Hindlimb muscle (tissue), 1 donor: ENCODE measurements around the gene CASP10. TPM values are rescaled to one million over a fixed set of nuclear protein-coding genes. Genes with fewer than 3 reads are reported as not detected.

Experiments
- DNase-seq: peaks from one replicate; pipeline ENCODE4 v3.0.0-alpha.2; 2013
- polyA plus RNA-seq: library from polyadenylated mRNA; unstranded; fragments of 120-200 nt; gene quantifications from one replicate; pipeline ENCODE4 v1.2.1, GENCODE V29; 2013; ENCODE audit not compliant: insufficient read length

CASP10 gene
- polyA plus RNA-seq, 1 donor: 7.0 TPM

DNA sequence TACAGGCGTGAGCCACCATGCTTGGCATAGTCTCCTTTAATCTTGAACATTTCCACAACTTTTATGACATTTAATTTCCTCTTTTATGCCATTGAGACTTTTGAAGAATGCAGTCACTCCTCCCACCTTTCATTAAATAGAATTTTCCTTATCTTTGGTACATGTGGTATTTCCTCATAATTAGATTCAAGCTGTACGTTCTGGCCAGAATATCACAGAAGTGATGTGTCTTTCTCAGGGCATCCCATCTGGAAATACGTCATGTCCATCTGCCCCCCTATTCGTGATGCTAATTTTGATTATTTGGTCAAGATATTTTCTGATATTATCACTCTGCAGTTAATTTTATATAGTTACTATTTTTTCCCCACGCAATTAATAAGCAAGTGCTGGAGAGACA is 16.9 kb downstream of the CASP10 start:
- DNase-seq: no peak

DNA sequence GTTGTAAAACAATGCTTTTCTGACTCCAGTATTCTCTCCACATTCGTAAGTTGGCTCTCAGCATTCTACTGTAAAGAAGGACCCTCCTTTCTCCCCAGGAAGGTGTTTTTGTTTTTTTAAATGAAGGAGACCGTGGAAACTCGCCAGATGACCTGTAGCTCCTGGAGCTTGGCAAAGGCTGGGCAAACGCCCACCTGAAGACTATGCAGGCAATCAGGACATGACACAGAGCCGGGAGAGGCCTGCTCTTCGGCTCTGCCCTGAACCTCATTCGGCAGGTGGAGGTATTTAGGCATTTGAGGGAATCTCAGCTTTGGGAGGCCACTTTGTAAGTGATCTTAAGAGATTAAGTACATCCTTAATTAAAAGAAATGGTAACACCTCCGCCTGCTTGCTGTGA is 17.4 kb downstream of the CASP10 start:
- DNase-seq: no peak

DNA sequence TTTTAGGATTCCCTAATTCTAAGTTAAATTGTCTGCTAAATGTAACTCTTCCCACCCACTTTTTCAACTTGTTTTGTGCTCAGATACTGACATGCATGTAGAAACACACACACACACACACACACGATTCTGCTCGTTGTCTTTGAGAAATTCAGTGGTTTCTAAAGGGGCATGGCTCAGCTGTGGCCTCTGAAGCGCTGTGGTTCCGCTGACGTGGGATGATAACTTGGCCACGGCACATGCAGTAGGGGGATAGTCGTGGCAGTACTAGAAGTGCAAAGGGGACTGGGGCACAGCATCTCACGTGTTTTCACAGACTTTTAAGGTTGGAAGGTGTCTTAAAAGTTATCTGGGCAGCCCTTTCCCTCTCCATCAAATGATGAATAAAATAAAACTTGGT is 18.4 kb downstream of the CASP10 start:
- DNase-seq: no peak

DNA sequence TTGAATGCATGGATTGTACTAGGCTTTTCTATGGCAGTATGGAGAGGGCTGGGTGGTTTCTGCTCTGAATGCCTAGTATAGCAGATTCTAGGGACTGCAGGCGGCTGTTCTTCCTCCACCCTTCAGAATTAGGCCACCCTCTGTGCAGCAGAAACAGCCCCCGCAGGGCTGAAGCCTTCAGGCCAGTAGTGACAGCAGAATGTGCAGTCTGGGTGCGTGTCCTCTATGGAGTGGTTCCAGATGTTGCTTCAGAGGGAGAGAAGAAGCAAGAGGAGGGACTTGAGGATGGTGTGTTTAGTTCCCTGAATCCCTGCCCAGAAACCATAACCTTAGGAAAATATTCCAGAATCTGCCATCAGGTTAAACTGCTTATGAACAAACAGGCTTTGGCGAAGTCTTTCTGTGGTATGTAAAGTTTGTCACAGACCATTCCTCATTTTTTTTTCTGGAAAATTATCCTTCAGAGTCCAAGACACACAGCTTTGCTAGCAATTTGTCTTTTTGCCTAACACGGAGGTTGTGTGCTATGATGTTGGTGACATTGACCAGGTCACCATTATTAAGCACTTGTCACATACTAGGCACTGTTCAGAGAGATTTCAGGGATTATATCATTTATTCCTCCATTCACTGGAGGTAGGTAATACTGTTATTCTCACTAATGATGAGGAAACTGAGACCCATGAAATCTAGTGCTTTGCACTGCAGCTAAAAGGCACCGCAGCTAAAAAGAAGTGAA is 21.1 kb downstream of the CASP10 start:
- DNase-seq: no peak

DNA sequence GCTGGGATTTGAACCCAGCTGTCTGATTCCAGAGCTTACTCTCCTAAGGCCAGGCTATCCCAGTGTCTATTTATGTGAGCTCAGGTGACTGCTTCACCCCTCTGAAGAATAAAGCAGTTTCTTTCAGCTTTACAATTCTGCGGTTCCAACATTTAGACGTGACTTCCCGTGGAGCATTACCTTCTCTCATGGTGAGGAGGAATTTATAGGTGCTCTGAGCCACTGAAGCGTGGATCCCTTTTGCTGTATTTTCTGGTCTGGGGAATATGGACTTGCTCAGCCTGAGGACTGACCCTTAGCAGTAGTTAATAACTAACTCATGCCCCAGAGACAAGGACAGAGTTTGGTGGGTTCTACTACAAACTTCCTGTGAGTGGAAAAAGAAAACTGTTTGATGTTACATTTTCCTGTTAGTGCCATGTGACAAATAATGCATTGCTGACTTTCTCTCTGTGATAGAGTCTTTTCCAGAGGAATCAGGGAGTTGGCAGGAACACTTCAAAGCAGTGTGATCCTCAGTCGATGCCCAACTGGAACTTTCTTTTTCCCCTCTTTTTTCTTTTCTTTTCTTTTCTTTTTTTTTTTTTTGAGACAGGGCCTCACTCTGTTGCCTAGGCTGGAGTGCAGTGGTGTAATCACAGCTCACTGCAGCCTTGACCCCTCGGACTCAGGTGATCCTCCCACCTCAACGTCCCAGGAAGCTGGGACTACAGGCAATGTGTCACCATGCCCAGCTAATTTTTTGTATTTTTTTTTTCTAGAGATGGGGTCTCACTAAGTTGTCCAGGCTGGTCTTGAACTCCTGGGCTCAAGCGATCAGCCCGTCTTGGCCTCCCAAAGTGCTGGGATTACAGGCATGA is 21.9 kb downstream of the CASP10 start:
- DNase-seq: no peak

DNA sequence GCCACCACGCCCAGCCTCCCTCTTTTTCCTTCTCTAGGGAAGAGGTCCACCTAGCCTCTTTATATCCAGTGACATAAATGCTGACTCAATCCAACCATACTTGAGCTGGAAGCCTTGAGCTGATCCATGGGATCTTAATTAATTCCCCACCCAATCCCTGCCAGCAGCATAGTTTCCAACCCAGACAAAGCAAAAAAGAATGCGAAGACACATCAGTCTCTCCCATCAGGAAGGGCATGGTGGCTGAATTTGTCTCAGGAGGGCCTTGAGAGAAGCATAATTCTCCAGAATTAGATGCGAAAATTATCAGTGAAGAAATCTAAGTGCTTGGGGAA is 22.5 kb downstream of the CASP10 start:
- no peak for DNase-seq

DNA sequence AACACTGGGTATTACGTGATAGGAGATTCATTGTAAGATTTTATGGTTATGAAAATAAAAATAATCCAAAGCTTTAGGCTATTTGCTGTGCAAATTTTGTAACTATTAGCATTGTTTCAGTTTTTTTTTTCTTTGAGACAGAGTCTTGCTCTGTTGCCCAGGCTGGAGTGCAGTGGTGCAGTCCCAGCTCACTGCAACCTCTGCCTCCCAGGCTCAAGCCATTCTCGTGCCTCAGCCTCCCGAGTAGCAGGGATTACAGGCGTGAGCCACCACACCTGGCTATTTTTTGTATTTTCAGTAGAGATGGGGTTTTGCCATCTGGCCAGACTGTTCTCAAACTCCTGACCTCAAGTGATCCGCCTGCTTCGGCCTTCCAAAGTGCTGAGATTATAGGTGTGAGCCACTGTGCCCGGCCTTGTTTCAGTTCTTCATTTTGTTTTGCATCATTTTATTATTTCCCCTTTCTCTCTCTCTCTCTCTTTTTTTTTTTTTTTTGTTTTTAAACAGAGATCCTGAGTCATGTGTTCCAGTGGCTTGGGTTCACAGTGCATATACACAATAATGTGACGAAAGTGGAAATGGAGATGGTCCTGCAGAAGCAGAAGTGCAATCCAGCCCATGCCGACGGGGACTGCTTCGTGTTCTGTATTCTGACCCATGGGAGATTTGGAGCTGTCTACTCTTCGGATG is 25.8 kb downstream of the CASP10 start:
- DNase-seq: no peak

DNA sequence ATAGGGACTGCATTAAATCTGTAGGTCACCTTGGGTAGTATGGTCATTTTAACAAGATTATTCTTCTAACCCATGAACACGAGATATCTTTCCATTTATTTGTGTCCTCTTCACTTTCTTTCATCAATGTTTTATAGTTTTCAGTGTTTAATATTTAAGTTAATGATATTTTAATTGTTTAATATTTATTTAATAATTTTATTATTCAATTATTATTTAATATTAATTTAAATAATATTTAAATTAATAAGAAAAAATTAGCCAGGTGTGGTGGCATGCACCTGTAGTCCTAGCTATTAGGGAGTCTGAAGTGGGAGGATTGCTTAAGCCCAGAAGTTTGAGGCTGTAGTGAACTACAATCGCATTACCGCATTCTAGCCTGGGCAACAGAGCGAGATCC is 33.0 kb downstream of the CASP10 start:
- DNase-seq: no peak

DNA sequence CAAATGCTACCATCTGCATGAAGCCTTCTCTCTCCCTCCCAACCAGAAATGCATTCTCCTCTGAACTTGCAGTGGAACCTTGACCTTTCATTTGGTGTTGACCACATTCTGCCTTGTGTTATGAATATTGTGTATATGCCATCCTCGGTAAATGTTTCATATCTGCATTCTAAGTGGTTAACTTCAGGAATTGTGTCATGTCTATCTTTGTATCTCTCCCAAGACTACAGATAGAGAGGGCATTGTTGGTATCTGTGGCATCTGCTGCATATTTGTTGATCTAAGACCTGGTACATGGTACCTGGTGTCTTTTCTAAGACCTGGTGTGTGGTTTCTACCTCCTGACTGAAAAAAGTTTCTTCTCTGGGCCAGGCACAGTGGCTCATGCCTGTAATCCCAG is 34.0 kb downstream of the CASP10 start:
- no peak for DNase-seq

DNA sequence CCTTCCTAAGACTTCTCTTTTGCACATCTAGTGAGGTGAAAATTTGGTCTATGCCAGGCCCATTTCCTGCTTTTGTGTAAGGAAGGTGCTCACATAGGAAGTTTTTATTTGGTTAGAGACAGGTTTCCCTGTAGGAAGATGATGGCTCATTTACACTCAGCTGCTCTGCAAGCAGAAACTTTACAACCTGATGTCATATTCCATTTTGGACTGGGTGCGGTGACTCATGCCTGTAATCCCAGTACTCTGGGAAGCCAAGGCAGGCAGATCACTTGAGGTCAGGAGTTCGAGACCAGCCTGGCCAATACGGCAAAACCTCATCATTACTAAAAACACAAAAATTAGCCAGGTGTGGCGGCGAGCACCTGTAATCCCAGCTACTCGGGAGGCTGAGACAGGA is 35.8 kb downstream of the CASP10 start:
- no peak for DNase-seq

DNA sequence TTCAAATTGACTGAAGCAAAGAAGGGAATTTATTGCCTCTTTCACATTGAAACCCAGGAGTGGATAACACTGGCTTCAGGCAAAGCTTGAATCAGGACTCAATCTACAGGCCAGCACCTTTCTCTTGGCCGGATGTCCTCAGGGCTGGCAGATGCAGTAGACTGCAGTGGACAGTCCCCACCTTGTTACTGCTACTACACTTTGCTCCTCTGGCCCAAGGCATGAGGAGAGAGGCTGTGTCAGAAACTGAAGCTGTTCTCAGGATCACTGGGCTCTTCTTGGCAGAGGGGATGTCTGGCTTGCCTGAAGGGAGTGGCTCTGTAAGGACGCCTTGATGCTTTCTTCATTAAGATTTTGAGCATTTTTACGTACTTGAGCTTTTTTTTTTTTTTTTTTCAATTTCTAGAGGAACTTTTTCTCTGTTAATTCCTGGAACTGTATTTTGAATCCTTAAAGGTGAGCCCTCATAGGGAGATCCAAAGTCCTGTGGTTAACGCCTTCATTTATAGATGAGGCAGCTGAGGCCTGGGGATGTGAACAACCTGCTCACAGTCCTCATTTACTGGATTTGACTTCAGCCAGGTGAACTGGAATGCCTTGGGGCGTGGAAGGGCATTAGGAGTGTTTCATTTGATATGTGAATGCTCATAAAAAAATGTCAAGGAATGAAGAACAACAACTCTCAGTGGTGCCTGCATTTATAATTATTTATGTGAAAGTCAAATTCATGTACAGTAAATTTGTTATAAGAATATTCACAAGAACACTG is 36.6 kb downstream of the CASP10 start:
- no peak for DNase-seq

DNA sequence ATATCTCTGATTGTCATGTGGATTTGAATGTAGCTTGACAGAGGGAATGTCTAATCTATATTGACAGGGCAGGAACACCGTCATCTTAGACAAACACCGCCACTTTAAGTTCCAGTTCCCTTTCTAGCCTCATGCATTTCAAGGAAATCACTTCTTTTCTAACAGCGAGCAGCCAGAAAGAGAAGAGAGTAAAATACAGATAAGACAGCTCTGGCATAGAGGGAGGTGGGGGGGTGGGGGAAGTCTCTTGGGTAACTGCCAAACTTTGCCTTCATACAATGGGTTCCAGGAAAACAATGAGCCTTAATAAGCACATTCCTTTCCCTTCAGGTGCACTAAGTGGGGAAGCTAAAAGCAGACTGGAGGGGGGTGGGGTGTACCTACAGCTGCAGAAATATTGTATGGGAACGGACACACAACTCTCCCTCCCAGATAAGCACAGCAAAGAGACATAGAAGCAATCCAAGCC is 37.2 kb downstream of the CASP10 start:
- no peak for DNase-seq

DNA sequence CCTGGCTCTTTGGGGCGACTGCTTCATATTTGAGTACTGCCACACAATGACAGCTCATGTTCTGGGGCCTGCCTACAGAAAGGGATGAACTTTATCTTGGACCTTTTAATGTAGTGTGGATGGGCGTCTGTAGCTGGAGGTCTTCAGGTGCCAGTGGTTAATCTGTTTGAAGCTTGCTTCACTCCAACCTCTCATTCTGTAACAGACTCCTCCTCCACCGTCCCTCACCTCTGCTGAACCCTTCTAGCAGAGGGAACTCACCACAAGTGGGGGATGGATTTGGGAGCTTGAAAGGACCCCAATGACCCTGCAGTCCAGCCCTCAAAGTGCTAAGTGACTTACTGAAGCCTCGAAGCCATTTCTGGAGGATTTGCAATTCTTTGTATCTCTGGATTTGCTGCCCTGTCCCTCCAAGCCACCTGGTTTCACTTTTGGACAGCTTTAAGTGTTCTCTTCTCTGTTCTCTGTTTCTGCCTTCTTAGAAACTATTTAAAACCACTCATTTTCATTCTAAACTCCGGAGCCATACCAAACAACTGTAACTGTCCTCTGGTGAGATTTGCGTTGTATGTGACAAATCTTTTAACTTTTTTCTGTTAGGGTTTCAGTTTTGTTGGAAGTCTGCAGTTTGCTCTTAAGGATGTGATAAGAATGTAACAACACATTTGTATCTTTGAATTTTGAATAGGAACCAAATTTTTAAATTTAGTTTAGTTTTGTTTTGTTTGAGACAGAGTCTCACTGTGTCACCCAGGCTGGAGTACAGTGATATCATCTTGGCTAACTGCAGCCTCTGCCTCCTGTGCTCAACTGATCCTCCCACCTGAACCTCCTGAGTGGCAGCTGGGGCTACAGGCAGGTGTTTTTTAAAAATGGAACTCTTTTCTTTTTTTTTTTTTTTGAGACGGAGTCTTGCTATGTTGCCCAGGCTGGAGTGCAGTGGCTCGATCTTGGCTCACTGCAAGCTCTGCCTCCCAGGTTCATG is 40.4 kb downstream of the CASP10 start:
- DNase-seq: no peak

DNA sequence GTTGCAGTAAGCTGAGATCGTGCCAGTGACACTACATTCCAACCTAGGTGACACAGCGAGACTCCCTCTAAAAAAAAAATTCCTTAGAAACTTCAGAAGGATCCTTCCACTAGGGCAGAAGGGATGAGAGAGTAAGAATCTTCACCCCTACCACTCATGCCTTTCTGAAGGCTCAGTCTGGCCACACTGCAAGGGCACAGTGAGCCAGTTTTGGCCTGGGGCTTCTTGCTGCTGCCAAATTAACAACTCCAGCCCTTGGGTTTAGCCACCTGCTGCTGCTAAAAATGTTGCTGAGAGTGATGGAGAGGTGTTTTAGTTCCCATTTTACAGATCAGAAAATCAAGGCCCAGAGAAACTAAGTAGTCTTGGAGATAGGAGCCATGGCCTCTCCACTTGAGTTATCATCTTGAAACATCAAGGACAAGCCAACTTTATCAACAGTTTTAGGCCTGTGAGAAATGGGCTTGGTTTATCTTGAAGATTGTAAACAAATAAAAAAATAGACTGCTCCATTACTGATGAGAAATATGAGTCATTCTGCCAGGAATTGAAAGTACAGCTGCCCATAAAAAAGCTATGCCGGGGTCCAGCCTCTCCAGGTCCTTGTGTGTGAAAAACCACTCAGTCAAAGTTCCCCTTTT is 45.5 kb downstream of the CASP10 start:
- DNase-seq: no peak

DNA sequence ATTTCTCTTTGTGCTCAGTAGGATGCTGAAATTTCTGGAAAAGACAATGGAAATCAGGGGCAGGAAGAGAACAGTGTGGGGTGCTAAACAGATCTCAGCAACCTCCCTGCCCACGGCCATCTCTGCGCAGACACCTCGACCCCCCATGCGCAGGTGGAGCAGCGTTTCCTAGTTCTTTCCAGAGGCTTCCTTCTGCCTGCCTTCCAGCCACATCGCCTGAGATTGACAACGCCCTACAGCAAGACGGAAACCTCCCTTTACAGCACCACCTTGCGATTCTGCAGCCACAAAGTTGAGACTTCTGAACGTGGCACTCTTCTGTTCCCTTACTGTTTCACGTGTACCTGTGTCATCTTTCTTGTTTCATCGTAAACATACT is 46.0 kb downstream of the CASP10 start:
- no peak for DNase-seq

DNA sequence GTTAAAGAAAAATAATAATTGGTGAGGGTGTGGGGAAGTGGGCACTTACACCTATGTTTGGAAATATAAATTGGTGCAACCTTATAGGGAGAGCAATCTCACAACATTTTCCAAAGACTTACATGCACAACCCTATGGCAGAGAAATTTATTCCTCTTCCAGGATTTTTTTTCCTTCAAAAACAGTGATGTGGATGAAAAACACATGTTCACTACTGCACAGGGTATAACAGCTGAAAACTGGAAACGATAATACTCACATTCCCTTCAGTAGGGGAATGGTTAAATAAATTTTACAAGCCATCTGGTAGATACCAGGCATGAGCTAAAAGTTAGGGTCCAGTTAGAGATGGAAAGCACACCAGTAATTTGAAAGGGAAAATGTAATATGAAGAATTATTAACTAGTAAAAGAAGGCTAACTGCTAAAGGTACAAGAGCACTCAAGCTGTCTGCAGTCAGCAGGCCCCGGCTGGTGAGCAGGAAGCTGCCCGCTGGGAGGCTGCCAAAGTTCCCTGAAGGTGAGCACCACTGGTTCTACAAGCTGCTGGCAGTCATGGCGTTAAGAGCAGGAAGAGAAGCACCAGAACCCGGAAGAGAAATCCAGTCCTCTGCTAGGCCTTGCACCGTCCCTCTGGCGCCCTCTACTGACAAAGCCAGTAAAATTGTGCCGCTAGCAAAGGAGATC is 49.0 kb downstream of the CASP10 start:
- peak; percentile 80 for DNase-seq

DNA sequence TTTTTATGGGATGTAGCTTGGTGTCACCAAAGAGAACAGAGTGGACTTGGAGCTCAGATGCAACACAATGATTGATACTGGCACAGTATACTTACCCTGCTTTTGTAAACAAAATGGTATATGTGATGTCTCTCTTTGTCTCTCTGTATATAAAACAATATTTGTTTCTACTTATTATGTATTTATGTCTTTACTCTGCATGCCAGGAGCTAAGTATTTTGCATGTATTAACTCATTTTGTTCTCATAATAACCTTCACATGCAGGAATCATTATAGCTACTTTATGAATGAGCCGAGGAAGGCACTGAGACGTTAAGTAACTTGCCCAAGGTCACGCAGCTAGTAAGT is 49.5 kb downstream of the CASP10 start:
- no peak for DNase-seq

DNA sequence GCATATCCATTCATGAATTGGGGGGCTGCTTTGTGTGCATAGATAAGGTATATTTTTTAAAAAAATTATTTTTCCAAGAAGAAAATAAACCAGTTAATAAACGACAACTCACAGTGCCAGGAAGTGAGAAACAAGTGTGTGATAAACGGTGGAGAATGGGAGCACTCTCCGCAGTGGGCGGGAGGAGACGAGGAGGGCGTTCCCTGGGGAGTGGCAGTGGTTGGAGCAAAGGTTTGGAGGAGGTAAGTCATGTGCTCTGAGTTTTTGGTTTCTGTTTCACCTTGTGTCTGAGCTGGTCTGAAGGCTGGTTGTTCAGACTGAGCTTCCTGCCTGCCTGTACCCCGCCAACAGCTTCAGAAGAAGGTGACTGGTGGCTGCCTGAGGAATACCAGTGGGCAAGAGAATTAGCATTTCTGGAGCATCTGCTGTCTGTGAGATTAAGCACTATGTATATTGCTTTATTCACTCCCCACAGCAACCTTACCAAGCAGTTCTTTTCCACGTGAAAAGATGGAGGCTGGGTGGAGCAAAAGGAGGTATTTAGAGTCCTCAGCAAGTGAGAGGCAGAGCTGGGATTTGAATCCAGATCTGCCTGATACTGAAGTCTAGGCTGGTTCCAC is 50.4 kb downstream of the CASP10 start:
- no peak for DNase-seq

DNA sequence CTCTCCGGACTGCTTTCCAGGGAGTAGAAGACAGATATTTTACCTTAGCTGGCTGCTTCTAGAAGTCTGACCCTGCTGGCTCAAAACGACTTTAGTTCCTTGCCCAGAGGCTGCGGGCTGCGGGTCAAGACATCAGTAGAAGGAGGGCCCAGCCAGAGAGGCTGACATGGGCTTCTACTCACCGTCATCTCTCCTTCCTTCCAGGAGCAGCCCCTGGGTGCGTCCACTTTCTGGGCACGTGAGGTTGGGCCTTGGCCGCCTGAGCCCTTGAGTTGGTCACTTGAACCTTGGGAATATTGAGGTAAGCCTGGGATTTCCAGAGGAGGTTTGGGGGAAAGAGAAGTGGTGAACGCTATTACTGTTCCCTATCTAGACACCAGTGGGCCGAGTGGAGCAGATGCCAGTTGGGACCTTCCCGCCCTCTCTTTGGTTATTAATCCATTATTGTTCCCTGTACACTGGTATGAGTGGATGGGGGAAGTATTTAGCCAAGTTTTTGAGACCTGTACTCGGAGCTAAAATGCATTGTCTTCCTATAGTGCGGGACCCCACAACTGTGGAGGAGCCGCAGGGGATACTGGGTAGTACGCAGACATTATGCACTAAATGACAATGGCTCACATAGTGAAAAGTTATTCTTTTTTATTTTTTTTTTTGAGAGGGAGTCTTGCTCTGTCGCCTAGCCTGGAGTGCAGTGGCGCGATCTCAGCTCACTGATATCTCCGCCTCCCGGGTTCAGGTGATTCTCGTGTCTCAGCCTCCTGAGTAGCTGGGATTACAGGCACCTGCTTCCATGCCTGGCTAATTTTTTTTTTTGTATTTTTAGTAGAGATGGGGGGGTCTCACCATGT is 51.1 kb downstream of the CASP10 start:
- DNase-seq: no peak
